K562 (cell line): Measurements from ENCODE around the gene FGD6. TPM values are rescaled to one million over a fixed set of nuclear protein-coding genes. Genes with fewer than 3 reads are reported as not detected.
A peak's percentile ranks its signal among the peaks of the same experiment; 100 is the strongest.

Experiments used
- ATF7 ChIP-seq: fragments of 450-650 bp; IDR thresholded peaks from 2 replicates; pipeline ENCODE4 v1.7.1; 2014; ENCODE audit warnings: mild to moderate bottlenecking, moderate library complexity
- FOSL1 ChIP-seq: fragments of 200-800 bp; sonication (Bioruptor generic); conservative IDR thresholded peaks from 2 replicates; pipeline ENCODE4 v1.6.1; 2016; ENCODE audit warnings: missing genetic modification characterization, missing compliant biosample characterization
- FOXM1 ChIP-seq, 2 experiments: fragments of 450-650 bp in 1 of 2; sonication (generic) in 1 of 2; formaldehyde crosslinking in 1 of 2; IDR thresholded peaks; 2 replicates each; pipeline versions ENCODE4 v1.6.1 to v1.9.0; 2017 to 2022; ENCODE audit warnings: low read depth in 2 of 2, mild to moderate bottlenecking in 2 of 2, missing genetic modification reagents in 1 of 2, moderate library complexity in 1 of 2
- ILK ChIP-seq: fragments of 450-650 bp; IDR thresholded peaks from 2 replicates; pipeline ENCODE4 v1.6.1; 2016; ENCODE audit warnings: missing genetic modification characterization, low read depth, mild to moderate bottlenecking, missing compliant biosample characterization, moderate library complexity, borderline replicate concordance
- KAT7 ChIP-seq: sonication (generic); formaldehyde crosslinking; IDR thresholded peaks from 2 replicates; pipeline ENCODE4 v1.8.0; 2022; ENCODE audit warnings: missing genetic modification reagents, mild to moderate bottlenecking, borderline replicate concordance
- LCOR ChIP-seq: sonication (generic); formaldehyde crosslinking; IDR thresholded peaks from 2 replicates; pipeline ENCODE4 v1.8.0; 2022; ENCODE audit warnings: mild to moderate bottlenecking, missing genetic modification reagents
- SMARCE1 ChIP-seq: fragments of 450-650 bp; IDR thresholded peaks from 2 replicates; pipeline ENCODE4 v1.7.1; 2016; ENCODE audit warnings: mild to moderate bottlenecking
- ZNF140 ChIP-seq: fragments of 250-450 bp; sonication (Bioruptor Pico); IDR thresholded peaks from 2 replicates; pipeline ENCODE4 v1.8.0; 2021; ENCODE audit warnings: moderate library complexity, mild to moderate bottlenecking, inconsistent platforms
- ZNF785 ChIP-seq: fragments of 250-450 bp; sonication (Bioruptor Pico); IDR thresholded peaks from 2 replicates; pipeline ENCODE4 v1.4.0; 2020; ENCODE audit warnings: mild to moderate bottlenecking
- polyA plus RNA-seq, 8 experiments: library from polyadenylated mRNA; depleted of rRNA in 4 of 8; stranded (reverse) in 5 of 8; unstranded in 3 of 8; fragments of >200 nt; fragmentation: Nextera tagmentation in 2 of 8; fragmentation: Illumina TruSeq in 1 of 8; extraction: Ambion mirVana in 2 of 8; extraction: Trizol in 1 of 8; gene quantifications; 2 replicates each; pipeline versions ENCODE4 v1.2.1 to v1.2.3, GENCODE V29; 2011 to 2014; ENCODE audit warnings: inconsistent platforms in 1 of 8, missing spikeins in 1 of 8
- total RNA-seq, 7 experiments: library from RNA; depleted of rRNA in 6 of 7; stranded (reverse); fragments of >200 nt in 6 of 7; fragmentation: Illumina TruSeq in 2 of 7; extraction: Trizol in 2 of 7; gene quantifications; 2 replicates each; pipeline versions ENCODE4 v1.2.1 to v1.2.3, GENCODE V29; 2011 to 2021; ENCODE audit warnings: low replicate concordance in 1 of 7
- TF ChIP-seq, protein P1 (sequence below): fragments of 450-650 bp; formaldehyde crosslinking; IDR thresholded peaks from 2 replicates; pipeline ENCODE4 v1.4.0; 2020; ENCODE audit warnings: mild to moderate bottlenecking, moderate library complexity

FGD6 gene
- total and polyA plus RNA-seq, 9 of the 15 experiments (the other 6 are each of a cell fraction or from before 2014, with no cell fraction given), result 1.5 to 11.1 (median 5.8) TPM

DNA sequence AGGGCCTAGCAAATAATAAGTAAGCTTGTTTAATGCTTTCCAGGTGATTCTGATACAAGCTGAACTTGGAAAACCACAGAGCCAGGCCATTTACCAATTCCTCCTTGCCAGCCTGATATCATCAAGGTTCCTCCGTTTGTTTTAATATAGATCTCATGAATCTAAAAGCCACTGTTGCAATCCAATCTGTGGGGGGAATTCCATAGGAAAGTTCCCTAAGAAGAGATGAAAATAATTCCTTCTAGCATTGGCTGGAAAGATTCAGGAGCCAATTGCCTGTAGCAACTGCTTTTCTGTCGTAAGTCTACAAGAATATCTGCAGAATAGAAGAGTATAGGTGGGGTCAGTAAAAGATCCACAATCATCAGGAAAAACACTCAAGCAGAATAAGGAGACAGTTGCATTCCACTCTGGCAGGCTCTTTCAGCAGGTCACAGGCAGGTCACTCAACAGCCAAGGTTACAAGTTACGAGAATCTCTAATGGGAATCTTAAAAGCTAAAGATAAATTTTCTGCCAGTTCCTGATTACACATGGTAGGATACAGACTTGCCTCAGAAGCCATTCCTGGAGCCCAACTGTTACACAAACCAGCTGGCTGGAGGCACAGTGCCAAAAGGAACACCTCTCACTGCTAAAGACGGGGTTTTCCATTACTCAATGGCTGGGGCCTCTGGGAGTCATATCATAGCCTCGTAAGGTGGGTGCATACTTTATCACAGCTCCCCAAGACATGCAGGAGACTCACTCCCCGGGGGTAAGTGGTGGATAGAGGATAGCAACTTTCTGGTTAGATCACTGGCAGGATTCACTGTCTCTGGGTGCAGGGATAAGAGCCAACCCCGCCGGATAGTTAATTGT lies 43.6 kb downstream of the FGD6 start (continued):
- TF ChIP-seq ATF7 (0 out of 2 replicates have a peak, but pooled peaks have one; percentile 36), KAT7 (no peak), ILK (no peak), ZNF785 (CRISPR knock-in tag) (no peak), LCOR (CRISPR knock-in tag) (0 out of 2 replicates have a peak, but pooled peaks have one; percentile 32), SMARCE1 (peak; percentile 57; the same call in 1 of the 2 replicates), FOXM1 (IDR thresholded peaks at IDR 0.05; ENCODE audit: low read depth) (peak; percentile 67; the same call in 1 of the 2 replicates), FOXM1 (CRISPR knock-in tag; IDR thresholded peaks at IDR 0.05; ENCODE audit: low read depth) (no peak), ZNF140 (no peak), FOSL1 (peak; percentile 11; the same call in 1 of the 2 replicates)
- TF ChIP-seq, protein P1, sequence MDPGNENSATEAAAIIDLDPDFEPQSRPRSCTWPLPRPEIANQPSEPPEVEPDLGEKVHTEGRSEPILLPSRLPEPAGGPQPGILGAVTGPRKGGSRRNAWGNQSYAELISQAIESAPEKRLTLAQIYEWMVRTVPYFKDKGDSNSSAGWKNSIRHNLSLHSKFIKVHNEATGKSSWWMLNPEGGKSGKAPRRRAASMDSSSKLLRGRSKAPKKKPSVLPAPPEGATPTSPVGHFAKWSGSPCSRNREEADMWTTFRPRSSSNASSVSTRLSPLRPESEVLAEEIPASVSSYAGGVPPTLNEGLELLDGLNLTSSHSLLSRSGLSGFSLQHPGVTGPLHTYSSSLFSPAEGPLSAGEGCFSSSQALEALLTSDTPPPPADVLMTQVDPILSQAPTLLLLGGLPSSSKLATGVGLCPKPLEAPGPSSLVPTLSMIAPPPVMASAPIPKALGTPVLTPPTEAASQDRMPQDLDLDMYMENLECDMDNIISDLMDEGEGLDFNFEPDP (CRISPR knock-in tag), result no peak
